AG09319 (cell line): ENCODE measurements around the gene TKT.

Experiments
- DNase-seq: peaks from one replicate; pipeline ENCODE4 v3.0.0-alpha.2; 2010; ENCODE audit warnings: low read depth; ENCODE audit errors: extremely low read depth
- CTCF ChIP-seq: IDR thresholded peaks from 2 replicates; pipeline ENCODE4 v1.5.1; 2011; ENCODE audit warnings: low read depth, mild to moderate bottlenecking, inconsistent platforms, low read length, moderate library complexity

Gene TKT

GRCh38 chr3:53227993-53228885, 27.6 kb downstream of the TKT start:
- no peak for DNase-seq

GRCh38 chr3:53226841-53227407, 28.9 kb downstream of the TKT start:
- no peak for TF ChIP-seq CTCF
- no peak for DNase-seq

More at GRCh38 chr3:53227993-53228885, 27.6 kb downstream of the TKT start:
- no peak for TF ChIP-seq CTCF

- TF ChIP-seq CTCF: no peak
- DNase-seq: no peak
Measured at GRCh38 chr3:53226142-53226840, 29.5 kb downstream of the TKT start.

- no peak for TF ChIP-seq CTCF
- no peak for DNase-seq
Measured at GRCh38 chr3:53225651-53226050, 30.2 kb downstream of the TKT start.

GRCh38 chr3:53225181-53225580, 30.6 kb downstream of the TKT start:
- DNase-seq: no peak
- no peak for TF ChIP-seq CTCF

GRCh38 chr3:53224536-53224935, 31.3 kb downstream of the TKT start:
- no peak for DNase-seq
- TF ChIP-seq CTCF: no peak

- DNase-seq: no peak
- TF ChIP-seq CTCF: no peak
Measured at GRCh38 chr3:53224026-53224425, 31.8 kb downstream of the TKT start.
